GM21529 (cell line): ENCODE data around the gene P2RY2.
A peak's percentile ranks its signal among the peaks of the same experiment; 100 is the strongest.
"Not testable (repeated sequence)": the region's sequence is repeated elsewhere in the genome, so short reads cannot be mapped to it uniquely, and the experiment has no call there.

Experiments used
- ATAC-seq: cut with Tn5 transposase; IDR thresholded peaks from one replicate; pipeline ENCODE4 v1.9.1; 2021; ENCODE audit not compliant: unreplicated experiment

P2RY2 gene

GRCh38 chr11:73187854-73188253 lies 30.2 kb upstream of the P2RY2 start:
- no peak for ATAC-seq

DNA sequence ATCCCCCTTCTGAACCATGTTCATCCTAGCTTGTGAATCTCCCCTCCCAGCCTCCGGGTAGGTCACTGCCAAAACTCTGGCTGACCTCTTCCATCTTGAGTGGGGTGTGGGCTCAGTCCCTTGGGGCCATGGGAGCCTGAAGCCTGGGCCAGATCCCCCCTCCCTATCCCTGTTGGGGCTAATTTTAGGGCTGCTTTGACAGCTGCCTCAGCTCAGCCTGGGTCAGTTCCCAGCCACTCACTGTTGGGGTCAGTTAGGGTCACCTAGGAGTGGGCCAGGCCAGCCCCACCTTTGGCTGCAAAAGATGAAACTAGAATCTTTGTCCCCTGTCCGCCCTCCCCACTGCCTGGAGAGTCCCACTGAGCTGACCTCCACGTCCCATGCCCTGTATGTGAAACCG lies 29.8 kb upstream of the P2RY2 start:
- ATAC-seq, result no peak

DNA sequence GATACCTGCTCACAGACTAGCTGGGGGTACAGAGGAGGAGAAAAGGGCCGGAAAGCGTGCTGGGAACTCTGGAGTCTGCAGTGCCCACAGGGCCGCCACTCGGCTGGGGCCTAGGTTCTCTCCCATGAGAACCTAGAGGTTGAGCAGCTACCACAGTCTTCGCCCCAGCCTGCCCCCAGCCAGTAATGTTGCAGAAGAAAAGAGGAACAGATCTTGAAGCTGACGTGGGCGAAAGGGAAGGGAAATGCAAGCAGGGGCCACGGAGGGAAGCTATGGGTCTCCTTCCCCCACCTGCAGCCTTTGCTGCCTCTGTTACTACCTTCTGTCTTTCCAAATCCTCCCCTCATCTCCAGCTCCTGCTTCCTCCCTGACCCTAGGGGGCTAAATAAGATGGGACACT lies 28.8 kb upstream of the P2RY2 start:
- peak; percentile 51 for ATAC-seq

GRCh38 chr11:73189723-73190556 lies 28.1 kb upstream of the P2RY2 start:
- no peak for ATAC-seq

DNA sequence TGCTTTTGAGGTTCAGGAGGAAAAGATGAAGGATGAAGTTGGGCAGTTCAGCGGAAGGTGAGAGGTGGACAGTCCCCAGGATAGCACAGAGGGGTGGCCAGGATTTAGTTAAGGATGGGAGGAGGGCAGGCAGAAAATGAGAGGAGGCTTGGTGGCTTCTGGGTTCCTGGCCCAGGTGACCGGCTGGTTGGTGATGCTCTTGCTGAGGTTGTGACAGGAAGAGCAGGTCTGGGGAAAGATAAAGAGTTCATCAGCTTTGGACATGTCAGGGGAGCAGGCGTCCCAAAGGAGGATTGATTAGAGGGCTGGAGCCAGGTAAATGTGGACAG lies 27.6 kb upstream of the P2RY2 start:
- ATAC-seq, result no peak

DNA sequence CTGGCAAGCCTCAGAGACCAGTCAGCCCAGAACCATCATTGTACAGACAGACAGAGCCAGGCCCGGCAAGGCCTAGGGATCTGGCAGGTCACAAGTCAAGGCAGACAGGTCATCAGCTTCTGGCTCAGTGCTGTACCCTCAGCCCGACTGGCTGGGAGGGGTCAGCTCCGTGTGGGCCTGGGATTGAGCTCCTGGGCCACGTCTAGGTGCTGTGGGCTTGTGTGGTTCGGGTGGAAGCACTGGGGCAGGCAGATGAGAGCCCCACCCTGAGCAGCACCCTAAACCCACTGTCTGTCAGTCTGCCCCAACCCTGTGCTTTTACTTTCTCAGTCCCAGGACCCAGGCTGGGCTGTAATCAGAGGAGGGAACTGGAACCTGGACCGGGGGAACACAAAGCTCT lies 26.9 kb upstream of the P2RY2 start:
- no peak for ATAC-seq

DNA sequence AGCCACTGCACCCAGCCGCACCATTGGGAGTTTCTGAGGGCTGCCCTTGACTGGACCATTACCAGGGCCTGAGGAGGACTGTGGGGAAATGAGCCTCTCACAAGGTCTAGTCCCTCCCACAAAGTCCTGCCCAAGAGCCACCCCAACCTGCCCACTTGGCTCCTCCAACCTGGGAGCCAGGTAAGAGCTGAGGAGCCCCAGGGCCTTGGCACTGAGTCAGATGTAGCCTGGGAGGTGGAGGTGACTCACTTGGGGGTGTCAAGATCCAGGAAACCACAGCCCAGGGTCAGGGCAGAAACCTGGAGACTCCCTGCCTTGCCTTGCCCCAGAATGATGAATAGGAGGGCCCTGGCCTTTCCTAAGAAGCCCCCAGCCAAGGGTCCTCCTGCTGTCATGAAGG lies 25.8 kb upstream of the P2RY2 start:
- no peak for ATAC-seq

DNA sequence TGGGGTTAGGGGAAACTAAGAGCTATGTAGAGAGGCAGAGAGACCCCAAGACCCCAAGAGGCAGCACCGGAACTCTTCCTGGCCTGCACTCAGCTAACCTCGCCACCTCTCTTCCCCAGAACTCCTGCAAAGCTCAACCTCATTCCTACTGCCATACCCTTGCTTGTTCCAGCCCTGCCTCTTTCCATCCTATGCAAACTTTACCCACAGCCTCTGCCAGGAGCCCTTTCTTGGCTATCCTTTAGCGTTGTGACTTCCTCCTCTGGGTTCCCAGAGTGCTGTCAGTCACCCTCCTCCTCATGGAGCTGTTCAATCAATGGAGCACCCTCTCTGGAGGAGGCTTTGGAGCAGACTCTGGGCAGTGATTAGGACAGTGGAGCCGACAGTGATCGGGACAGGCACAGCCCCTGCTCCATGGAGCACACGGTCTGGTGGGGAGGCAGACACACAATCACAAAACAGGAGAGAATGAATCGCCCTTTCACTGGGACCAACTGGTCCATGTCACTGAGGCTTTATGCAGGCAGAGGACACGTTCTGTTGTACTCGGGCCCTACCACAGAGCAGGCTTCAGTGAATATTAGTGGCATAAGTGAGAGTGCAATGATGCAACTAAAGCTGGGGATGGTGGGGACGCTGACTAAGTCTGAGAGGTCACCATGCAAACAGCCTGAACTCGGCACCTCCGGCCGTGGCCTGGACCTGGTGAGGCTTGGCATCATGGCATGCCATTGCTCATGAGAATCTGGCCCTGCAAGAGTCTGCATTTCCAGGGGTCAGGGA lies 24.6 kb upstream of the P2RY2 start:
- ATAC-seq, result peak; percentile 67

DNA sequence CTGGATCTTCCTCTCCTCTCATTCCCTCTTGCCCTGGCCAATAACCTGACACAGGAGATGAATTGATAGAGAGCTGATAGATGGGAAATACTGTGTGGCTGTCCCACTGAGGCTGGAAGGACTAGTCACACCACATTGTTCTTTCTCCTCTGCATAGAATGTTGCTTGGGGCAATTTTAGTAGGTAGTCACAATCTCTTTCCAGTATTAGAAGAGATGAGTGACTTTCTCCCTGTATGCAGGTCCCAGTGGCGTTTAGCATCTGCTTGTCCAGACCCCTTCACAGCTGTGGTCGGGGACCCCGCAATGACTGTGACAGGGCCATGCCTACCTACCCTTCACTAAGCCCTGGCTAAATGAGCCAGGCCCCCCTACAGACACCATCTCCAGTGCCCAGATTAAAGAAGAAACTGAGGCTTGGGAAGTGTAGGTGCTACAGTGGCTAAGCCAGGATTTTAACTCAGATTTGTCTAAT lies 24.0 kb upstream of the P2RY2 start:
- no peak for ATAC-seq

DNA sequence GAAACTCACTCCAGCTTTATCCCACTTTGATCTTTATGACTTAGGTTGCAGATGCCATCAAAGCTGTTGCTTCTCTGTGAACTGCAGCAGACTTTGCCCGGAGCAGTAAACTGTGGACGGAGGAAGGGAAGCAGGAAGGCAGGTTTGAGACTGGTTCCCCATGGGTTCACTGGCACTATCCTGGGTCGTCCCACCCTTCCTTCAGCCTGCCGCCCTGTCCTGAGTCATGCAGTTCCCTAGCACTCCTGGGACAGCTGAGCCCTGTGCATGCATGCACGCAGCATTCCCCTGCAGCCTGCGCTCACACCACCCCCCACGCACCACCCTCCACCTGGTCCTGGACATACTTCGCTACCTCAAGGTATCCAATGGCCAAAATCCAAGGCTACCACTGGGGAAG lies 23.5 kb upstream of the P2RY2 start:
- no peak for ATAC-seq

DNA sequence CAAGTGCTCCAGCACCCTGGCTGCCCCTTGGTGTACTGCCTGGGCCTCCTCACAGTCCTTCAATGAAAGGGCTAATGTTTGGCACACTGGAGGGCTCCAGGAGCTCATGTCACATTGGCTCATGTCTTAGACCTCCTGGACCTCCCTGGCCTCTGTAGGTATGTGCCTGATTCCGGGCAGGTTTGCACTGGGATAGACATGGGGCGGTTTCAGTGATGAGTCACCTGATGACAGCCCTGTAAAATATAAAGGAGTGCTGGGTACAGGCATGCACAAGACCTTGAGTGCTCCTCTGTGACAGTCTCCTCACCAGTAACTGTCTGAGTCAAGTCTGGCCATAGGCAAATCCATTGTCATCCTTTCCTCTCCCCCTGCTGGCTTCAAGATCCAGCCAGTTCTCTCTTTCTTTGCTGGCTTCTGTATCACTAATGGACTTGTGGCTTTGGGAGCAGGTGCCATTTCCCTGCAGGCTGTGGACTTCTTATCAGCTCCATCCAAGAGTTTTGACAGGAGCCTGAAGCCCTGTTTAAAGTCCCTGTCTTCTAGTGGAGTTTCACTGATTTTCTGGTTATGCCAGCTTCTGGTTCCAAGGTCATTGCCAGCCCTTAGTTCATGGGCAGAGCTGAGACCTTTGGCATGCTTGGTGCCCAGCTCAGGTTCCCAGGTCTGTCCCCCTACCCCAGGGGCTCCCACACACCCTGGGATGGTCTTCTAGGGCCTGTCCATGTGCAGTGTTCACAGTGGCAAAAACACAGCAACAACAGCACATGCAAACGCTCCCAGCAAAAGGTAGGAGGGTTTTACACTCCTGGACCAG lies 22.7 kb upstream of the P2RY2 start:
- no peak for ATAC-seq

DNA sequence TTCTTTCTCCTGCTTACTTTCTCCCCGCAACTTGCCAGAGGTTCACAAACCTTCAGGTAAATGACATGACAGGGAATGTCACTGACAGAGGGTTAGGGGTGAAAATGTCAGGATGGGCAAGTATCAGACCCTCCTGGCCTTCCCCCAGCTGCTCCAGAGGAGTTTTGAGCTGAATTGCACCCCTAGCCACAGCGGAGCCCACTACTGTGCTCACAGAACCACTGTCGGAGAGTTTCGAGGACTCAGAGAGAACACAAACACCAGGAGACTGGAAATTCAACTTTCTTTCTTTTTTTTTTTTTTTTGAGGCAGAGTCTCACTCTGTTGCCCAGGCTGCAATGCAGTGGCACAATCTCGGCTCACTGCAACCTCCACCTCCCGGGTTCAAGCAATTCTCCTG lies 21.5 kb upstream of the P2RY2 start:
- no peak for ATAC-seq

- ATAC-seq, result no peak
Observed at GRCh38 chr11:73197348-73197747, 20.7 kb upstream of the P2RY2 start.

GRCh38 chr11:73197787-73198186 lies 20.3 kb upstream of the P2RY2 start:
- not testable (repeated sequence) for ATAC-seq

DNA sequence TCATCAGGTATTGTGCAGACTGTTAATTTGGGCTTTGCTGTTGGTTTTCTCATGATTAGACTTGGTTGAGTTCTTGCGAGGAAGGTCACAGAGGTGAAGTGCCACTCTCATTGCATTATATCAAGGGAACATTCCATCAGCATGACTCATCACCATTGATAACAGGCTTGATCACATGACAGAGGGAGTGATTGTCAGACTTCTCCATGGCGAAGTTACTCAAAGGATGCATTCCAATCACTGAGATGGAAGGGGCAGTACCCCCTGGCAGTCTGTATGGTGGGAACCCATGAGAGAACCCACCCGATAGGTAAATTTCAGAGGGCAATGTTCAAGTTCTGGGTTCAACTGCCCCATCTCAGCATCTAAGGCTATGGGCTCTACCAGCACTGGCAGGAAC lies 19.4 kb upstream of the P2RY2 start:
- no peak for ATAC-seq

GRCh38 chr11:73199446-73199845 lies 18.6 kb upstream of the P2RY2 start:
- ATAC-seq, result no peak

DNA sequence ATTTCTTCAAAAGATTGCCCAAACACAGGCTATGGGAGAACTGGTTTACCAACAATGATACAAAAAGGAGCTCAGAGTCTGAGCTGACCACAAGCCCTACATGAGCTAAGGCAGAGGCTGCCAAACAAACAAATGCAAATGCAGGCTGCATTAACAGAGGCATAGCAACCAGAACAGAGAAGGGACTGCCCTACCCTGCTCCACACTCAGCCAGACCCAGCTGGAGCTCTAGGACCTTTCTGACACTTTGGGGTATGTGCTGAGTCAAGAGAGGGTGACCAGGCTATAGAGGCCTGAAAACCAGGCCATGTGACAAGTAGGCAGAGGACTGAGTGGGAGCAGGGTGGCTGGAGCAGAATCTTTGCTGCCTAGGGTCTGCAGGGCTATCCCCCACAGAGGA lies 17.8 kb upstream of the P2RY2 start:
- no peak for ATAC-seq

GRCh38 chr11:73201249-73201648 lies 16.8 kb upstream of the P2RY2 start:
- no peak for ATAC-seq

GRCh38 chr11:73201888-73202780 lies 15.9 kb upstream of the P2RY2 start:
- ATAC-seq, result no peak

- no peak for ATAC-seq
Observed at GRCh38 chr11:73203322-73203721, 14.8 kb upstream of the P2RY2 start.

GRCh38 chr11:73203790-73204189 lies 14.3 kb upstream of the P2RY2 start:
- ATAC-seq, result no peak
